Stimulated activated naive CD8-positive, alpha-beta T cell treated with anti-CD3 and anti-CD28 coated beads, Interleukin-15, amount 100 ng/mL, for 72 hours (primary cell): ENCODE measurements around the gene SIRT4.

Experiments used
- ATAC-seq: fragments of 150-1000 bp; cut with Tn5 transposase; 2 replicates; pipeline ENCODE4 v1.10.0; 2021; ENCODE audit warnings: mild to moderate bottlenecking, moderate library complexity
- DNase-seq, 2 donors: peaks; one replicate each; pipeline ENCODE4 v3.0.0; 2021 to 2022
- H3K27ac Mint-ChIP-seq, 2 donors: one replicate each; pipeline ENCODE4 v1.8.0; 2022; ENCODE audit warnings: mild to moderate bottlenecking in 2 of 2, mixed read lengths in 2 of 2, moderate library complexity in 2 of 2
- H3K27me3 Mint-ChIP-seq: one replicate; pipeline ENCODE4 v1.8.0; 2022; ENCODE audit warnings: mixed read lengths
- H3K4me1 Mint-ChIP-seq: one replicate; pipeline ENCODE4 v1.8.0; 2022; ENCODE audit warnings: mild to moderate bottlenecking, mixed read lengths
- H3K4me3 Mint-ChIP-seq, 2 donors: one replicate each; pipeline ENCODE4 v1.8.0; 2022; ENCODE audit warnings: mild to moderate bottlenecking in 2 of 2, mixed read lengths in 2 of 2, moderate library complexity in 1 of 2
- H3K9me3 Mint-ChIP-seq, 2 donors: one replicate each; pipeline ENCODE4 v1.8.0; 2022; ENCODE audit warnings: mixed read lengths in 2 of 2

SIRT4 gene

GRCh38 chr12:120265473-120266179, 36.5 kb upstream of the SIRT4 start, which contains the start of gene PXN:
PXN (minus strand) TSS chr12:120265730; CDS start chr12:120265629, 101 bp downstream.
- Mint-ChIP-seq H3K9me3 (no peaks in the 10 kb centered on the region), H3K4me1 (peaks cover 52% of the 10 kb centered on the region), H3K4me3 (peak within 1 kb of the TSS; percentile 88 to 89), H3K27me3 (no peaks in the 10 kb centered on the region), H3K27ac (peak within 1 kb of the TSS; percentile 73 to 90)
- peak; percentile 91 to 92 for DNase-seq
- peak; percentile 78 for ATAC-seq

- no peak for ATAC-seq
- H3K4me3 Mint-ChIP-seq = peak overlapping the region; percentile 79 to 82
These were observed 35.8 kb upstream of the SIRT4 start for GRCh38 chr12:120266180-120266870.

GRCh38 chr12:120267736-120268135, 34.4 kb upstream of the SIRT4 start:
- no peak overlapping the region for H3K27ac Mint-ChIP-seq
- peaks cover 31% of the 10 kb centered on the region for H3K4me1 Mint-ChIP-seq
- no peak for ATAC-seq
- H3K9me3 Mint-ChIP-seq = no peaks in the 10 kb centered on the region
- H3K27me3 Mint-ChIP-seq = no peaks in the 10 kb centered on the region
- no peak for DNase-seq
- H3K4me3 Mint-ChIP-seq = no peak overlapping the region

More at GRCh38 chr12:120266180-120266870, 35.8 kb upstream of the SIRT4 start:
- no peaks in the 10 kb centered on the region for H3K27me3 Mint-ChIP-seq
- H3K4me1 Mint-ChIP-seq = peaks cover 45% of the 10 kb centered on the region
- no peak for DNase-seq
- no peaks in the 10 kb centered on the region for H3K9me3 Mint-ChIP-seq
- H3K27ac Mint-ChIP-seq = peak overlapping the region in 1 of 2 donors; percentile 90

GRCh38 chr12:120276734-120277133, 25.4 kb upstream of the SIRT4 start:
- H3K9me3 Mint-ChIP-seq = no peaks in the 10 kb centered on the region

GRCh38 chr12:120278137-120279069, 23.7 kb upstream of the SIRT4 start:
- Mint-ChIP-seq H3K4me1 (peaks cover 7% of the 10 kb centered on the region), H3K27me3 (no peaks in the 10 kb centered on the region)
- no peak for DNase-seq

More at GRCh38 chr12:120276734-120277133, 25.4 kb upstream of the SIRT4 start:
- no peak overlapping the region for H3K27ac Mint-ChIP-seq
- no peak overlapping the region for H3K4me3 Mint-ChIP-seq
- H3K27me3 Mint-ChIP-seq = no peaks in the 10 kb centered on the region
- H3K4me1 Mint-ChIP-seq = no peaks in the 10 kb centered on the region
- ATAC-seq = no peak
- no peak for DNase-seq

GRCh38 chr12:120283318-120283717, 18.8 kb upstream of the SIRT4 start:
- Mint-ChIP-seq H3K27me3 (no peaks in the 10 kb centered on the region), H3K4me1 (peaks cover 9% of the 10 kb centered on the region), H3K9me3 (no peaks in the 10 kb centered on the region), H3K4me3 (no peak overlapping the region), H3K27ac (peak overlapping the region in 1 of 2 donors; percentile 77)
- ATAC-seq (no peak), DNase-seq (no peak)

More at GRCh38 chr12:120278137-120279069, 23.7 kb upstream of the SIRT4 start:
- H3K9me3 Mint-ChIP-seq = no peaks in the 10 kb centered on the region
- H3K27ac Mint-ChIP-seq = no peak overlapping the region
- H3K4me3 Mint-ChIP-seq = no peak overlapping the region
- ATAC-seq = peak; percentile 56

- peaks cover 9% of the 10 kb centered on the region for H3K4me1 Mint-ChIP-seq
- no peak overlapping the region for H3K4me3 Mint-ChIP-seq
- no peaks in the 10 kb centered on the region for H3K9me3 Mint-ChIP-seq
- no peak overlapping the region for H3K27ac Mint-ChIP-seq
- no peaks in the 10 kb centered on the region for H3K27me3 Mint-ChIP-seq
- no peak for DNase-seq
- ATAC-seq = no peak
These were observed 17.7 kb upstream of the SIRT4 start for GRCh38 chr12:120284381-120284780.

GRCh38 chr12:120286768-120287490, 15.2 kb upstream of the SIRT4 start:
- no peak for ATAC-seq
- H3K4me3 Mint-ChIP-seq = no peak overlapping the region
- H3K4me1 Mint-ChIP-seq = peaks cover 9% of the 10 kb centered on the region
- H3K27ac Mint-ChIP-seq = no peak overlapping the region
- H3K27me3 Mint-ChIP-seq = peaks cover 7% of the 10 kb centered on the region
- no peaks in the 10 kb centered on the region for H3K9me3 Mint-ChIP-seq
- no peak for DNase-seq

GRCh38 chr12:120287491-120287890, 14.6 kb upstream of the SIRT4 start:
- H3K27ac Mint-ChIP-seq = no peak overlapping the region
- no peaks in the 10 kb centered on the region for H3K9me3 Mint-ChIP-seq
- no peak overlapping the region for H3K4me3 Mint-ChIP-seq
- ATAC-seq (no peak), DNase-seq (no peak)
- H3K27me3 Mint-ChIP-seq = peaks cover 7% of the 10 kb centered on the region
- H3K4me1 Mint-ChIP-seq = peaks cover 9% of the 10 kb centered on the region

- Mint-ChIP-seq H3K9me3 (no peaks in the 10 kb centered on the region), H3K4me1 (no peaks in the 10 kb centered on the region), H3K27ac (no peak overlapping the region), H3K27me3 (peaks cover 7% of the 10 kb centered on the region), H3K4me3 (no peak overlapping the region)
- ATAC-seq = no peak
- DNase-seq = peak; percentile 43 to 46
These were observed 11.4 kb upstream of the SIRT4 start for GRCh38 chr12:120290609-120291305.

- ATAC-seq = peak; percentile 5
- peaks cover 7% of the 10 kb centered on the region for H3K27me3 Mint-ChIP-seq
These were observed 9.8 kb upstream of the SIRT4 start for GRCh38 chr12:120292411-120292660.

GRCh38 chr12:120292661-120293531, 9.2 kb upstream of the SIRT4 start, which contains the start of gene RNU4-1:
RNU4-1 (minus strand) TSS chr12:120293237.
- Mint-ChIP-seq H3K9me3 (no peaks in the 10 kb centered on the region), H3K27me3 (peaks cover 7% of the 10 kb centered on the region), H3K4me1 (no peaks in the 10 kb centered on the region), H3K27ac (no peak within 1 kb of the TSS), H3K4me3 (no peak within 1 kb of the TSS)
- ATAC-seq = peak; percentile 77
- DNase-seq = peak; percentile 88 to 90

More at GRCh38 chr12:120292411-120292660, 9.8 kb upstream of the SIRT4 start:
- no peak for DNase-seq
- Mint-ChIP-seq H3K4me3 (no peak overlapping the region), H3K9me3 (no peaks in the 10 kb centered on the region), H3K27ac (no peak overlapping the region), H3K4me1 (no peaks in the 10 kb centered on the region)

- H3K4me1 Mint-ChIP-seq = peaks cover 10% of the 10 kb centered on the region
- no peak for ATAC-seq
- H3K9me3 Mint-ChIP-seq = no peaks in the 10 kb centered on the region
- H3K4me3 Mint-ChIP-seq = no peak overlapping the region
- H3K27ac Mint-ChIP-seq = no peak overlapping the region
- no peaks in the 10 kb centered on the region for H3K27me3 Mint-ChIP-seq
- no peak for DNase-seq
These were observed 12.1 kb downstream of the SIRT4 start for GRCh38 chr12:120314220-120314619.

GRCh38 chr12:120316798-120317223, 14.7 kb downstream of the SIRT4 start:
- ATAC-seq (peak; percentile 13), DNase-seq (no peak)
- Mint-ChIP-seq H3K27ac (peak overlapping the region; percentile 98), H3K27me3 (no peaks in the 10 kb centered on the region), H3K9me3 (no peaks in the 10 kb centered on the region), H3K4me1 (peaks cover 10% of the 10 kb centered on the region), H3K4me3 (peak overlapping the region; percentile 95)
